Smooth muscle cell (in vitro differentiated cells): ENCODE measurements around the gene LITAFD. TPM values are rescaled to one million over a fixed set of nuclear protein-coding genes. Genes with fewer than 3 reads are reported as not detected.

ENCODE experiments used
- DNase-seq: peaks from one replicate; lab custom pipeline; 2025; ENCODE audit not compliant: unreplicated experiment; lab: John Stamatoyannopoulos, UW
- H2AFZ ChIP-seq: fragments of 200-600 bp; sonication (generic); 2 replicates; pipeline ENCODE4 v1.6.0; 2016; ENCODE audit warnings: antibody characterized with exemption, low read depth, mild to moderate bottlenecking
- H3F3A ChIP-seq: fragments of 200-600 bp; sonication (generic); 2 replicates; pipeline ENCODE4 v1.6.0; 2017; ENCODE audit warnings: antibody characterized with exemption, low read depth
- H3K27ac ChIP-seq: fragments of 200-600 bp; sonication (generic); 2 replicates; pipeline ENCODE4 v1.5.1; 2016; ENCODE audit warnings: low read depth, mild to moderate bottlenecking
- H3K27me3 ChIP-seq: fragments of 200-600 bp; sonication (generic); 2 replicates; pipeline ENCODE4 v1.6.1; 2016; ENCODE audit warnings: low read depth, mild to moderate bottlenecking
- H3K36me3 ChIP-seq: fragments of 200-600 bp; sonication (generic); 2 replicates; pipeline ENCODE4 v1.5.1; 2016; ENCODE audit warnings: low read depth
- H3K4me1 ChIP-seq: fragments of 200-600 bp; sonication (generic); 2 replicates; pipeline ENCODE4 v1.5.1; 2016; ENCODE audit warnings: low read depth
- H3K4me2 ChIP-seq: fragments of 200-600 bp; sonication (generic); 2 replicates; pipeline ENCODE4 v1.6.0; 2016; ENCODE audit warnings: mild to moderate bottlenecking
- H3K4me3 ChIP-seq: fragments of 200-600 bp; sonication (generic); 2 replicates; pipeline ENCODE4 v1.5.1; 2016; ENCODE audit warnings: mild to moderate bottlenecking
- H3K79me2 ChIP-seq: fragments of 200-600 bp; sonication (generic); 2 replicates; pipeline ENCODE4 v1.6.0; 2016; ENCODE audit warnings: low read depth, mild to moderate bottlenecking
- H3K9ac ChIP-seq: fragments of 200-600 bp; sonication (generic); 2 replicates; pipeline ENCODE4 v1.6.0; 2016; ENCODE audit warnings: low read depth
- H3K9me3 ChIP-seq: fragments of 200-600 bp; sonication (generic); replicated peaks from 2 replicates; pipeline ENCODE4 v1.5.1; 2016; ENCODE audit warnings: low read depth
- H4K20me1 ChIP-seq: fragments of 200-600 bp; sonication (generic); 2 replicates; pipeline ENCODE4 v1.6.0; 2016; ENCODE audit warnings: low read depth
- WGBS: methylation state at CpG from one replicate; pipeline ENCODE4 v1.1.7; 2016; ENCODE audit warnings: low lambda C conversion rate; 5-methylcytosine and 5-hydroxymethylcytosine counted together
- polyA plus RNA-seq: library from polyadenylated mRNA; unstranded; fragments of >200 nt; fragmentation: Nextera tagmentation; extraction: Ambion mirVana; gene quantifications from 2 replicates; pipeline ENCODE4 v1.2.1, GENCODE V29; 2016
- total RNA-seq: library from RNA; depleted of rRNA; stranded (reverse); fragments of >200 nt; gene quantifications from 2 replicates; pipeline ENCODE4 v1.2.3, GENCODE V29; 2014
- TF ChIP-seq, protein P1 (sequence below): fragments of 200-600 bp; sonication (generic); IDR thresholded peaks from 2 replicates; pipeline ENCODE4 v1.5.1; 2017; ENCODE audit warnings: borderline replicate concordance, mild to moderate bottlenecking, antibody characterized with exemption; ENCODE audit not compliant: insufficient read depth, poor library complexity, severe bottlenecking

The LITAFD gene
- total and polyA plus RNA-seq, 2 experiments from 2014 or later, result not detected

DNA sequence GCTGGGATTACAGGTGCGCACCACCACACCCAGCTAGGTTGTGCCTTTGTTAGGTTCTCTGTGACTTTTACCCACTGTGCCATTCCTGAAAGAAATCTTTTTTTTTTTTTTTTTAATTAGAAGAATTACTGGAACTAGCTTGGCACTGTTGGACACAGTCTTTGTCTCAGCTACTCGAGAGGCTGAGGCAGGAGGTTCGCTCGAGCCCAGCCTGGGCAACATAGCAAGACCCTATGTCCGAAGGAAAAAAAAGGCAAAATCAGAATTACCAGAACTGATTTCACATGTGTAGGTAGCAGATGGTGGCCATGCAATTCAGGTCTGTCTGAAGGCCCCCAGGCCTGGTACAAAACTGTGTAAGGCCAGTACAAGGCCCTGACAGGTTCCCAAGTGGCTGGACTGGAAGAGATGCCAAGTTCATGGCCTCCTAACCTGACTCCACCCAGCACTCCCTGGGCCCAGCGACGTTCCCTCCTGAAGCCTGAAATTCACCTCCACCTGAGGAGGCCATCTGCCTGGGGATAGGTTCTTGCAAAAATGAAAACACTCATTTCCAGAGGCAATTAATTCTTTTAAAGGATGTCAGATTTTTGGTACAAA, 36.4 kb upstream of the LITAFD start:
- no peak for DNase-seq
- Histone ChIP-seq H2AFZ (no peak overlapping the region), H4K20me1 (peaks cover 83% of the 10 kb centered on the region), H3K9me3 (no peaks in the 10 kb centered on the region), H3K79me2 (peaks cover 22% of the 10 kb centered on the region), H3K9ac (no peak overlapping the region), H3K4me2 (no peak overlapping the region), H3K27me3 (no peaks in the 10 kb centered on the region), H3K4me1 (no peaks in the 10 kb centered on the region), H3K36me3 (no peaks in the 10 kb centered on the region), H3F3A (peaks cover 8% of the 10 kb centered on the region), H3K4me3 (no peak overlapping the region), H3K27ac (no peak overlapping the region)
- 97% methylated on average over 7 of the region's 7 CpGs for WGBS
- TF ChIP-seq, protein P1, sequence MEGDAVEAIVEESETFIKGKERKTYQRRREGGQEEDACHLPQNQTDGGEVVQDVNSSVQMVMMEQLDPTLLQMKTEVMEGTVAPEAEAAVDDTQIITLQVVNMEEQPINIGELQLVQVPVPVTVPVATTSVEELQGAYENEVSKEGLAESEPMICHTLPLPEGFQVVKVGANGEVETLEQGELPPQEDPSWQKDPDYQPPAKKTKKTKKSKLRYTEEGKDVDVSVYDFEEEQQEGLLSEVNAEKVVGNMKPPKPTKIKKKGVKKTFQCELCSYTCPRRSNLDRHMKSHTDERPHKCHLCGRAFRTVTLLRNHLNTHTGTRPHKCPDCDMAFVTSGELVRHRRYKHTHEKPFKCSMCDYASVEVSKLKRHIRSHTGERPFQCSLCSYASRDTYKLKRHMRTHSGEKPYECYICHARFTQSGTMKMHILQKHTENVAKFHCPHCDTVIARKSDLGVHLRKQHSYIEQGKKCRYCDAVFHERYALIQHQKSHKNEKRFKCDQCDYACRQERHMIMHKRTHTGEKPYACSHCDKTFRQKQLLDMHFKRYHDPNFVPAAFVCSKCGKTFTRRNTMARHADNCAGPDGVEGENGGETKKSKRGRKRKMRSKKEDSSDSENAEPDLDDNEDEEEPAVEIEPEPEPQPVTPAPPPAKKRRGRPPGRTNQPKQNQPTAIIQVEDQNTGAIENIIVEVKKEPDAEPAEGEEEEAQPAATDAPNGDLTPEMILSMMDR, result no peak

DNA sequence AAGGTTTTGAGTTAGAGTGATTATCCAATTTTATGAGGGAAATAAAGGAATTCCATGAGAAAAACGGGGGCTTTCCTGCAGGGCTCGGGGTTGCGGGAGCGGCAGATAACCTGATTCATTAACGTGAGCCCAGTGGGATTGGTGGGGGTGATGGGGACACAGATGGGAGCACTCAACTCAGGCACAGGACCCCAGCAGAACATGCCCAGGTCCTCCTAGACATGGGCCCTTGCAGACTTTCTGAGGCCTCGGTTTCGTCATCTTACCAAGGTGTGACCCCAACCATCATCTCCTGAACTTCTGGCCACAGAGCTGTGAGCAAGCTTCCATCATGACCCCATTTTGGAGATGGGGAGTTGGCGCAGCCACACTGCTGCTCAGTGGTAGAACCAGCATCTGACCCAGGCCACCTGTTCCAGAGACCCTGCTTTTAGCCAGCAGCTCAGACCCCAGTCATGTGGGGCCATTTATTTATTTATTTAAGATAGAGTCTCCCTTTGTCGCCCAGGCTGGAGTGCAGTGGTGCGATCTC, 35.7 kb upstream of the LITAFD start:
- H3K79me2 ChIP-seq, result peaks cover 22% of the 10 kb centered on the region
- TF ChIP-seq, protein P1, result no peak
- H3F3A ChIP-seq, result peaks cover 8% of the 10 kb centered on the region
- no peak for DNase-seq
- 86% methylated on average over 10 of the region's 10 CpGs for WGBS
- H3K27me3 ChIP-seq, result no peaks in the 10 kb centered on the region
- no peak overlapping the region for H3K27ac ChIP-seq
- H4K20me1 ChIP-seq, result peaks cover 85% of the 10 kb centered on the region
- no peak overlapping the region for H2AFZ ChIP-seq
- H3K36me3 ChIP-seq, result no peaks in the 10 kb centered on the region
- H3K4me2 ChIP-seq, result no peak overlapping the region
- no peak overlapping the region for H3K9ac ChIP-seq
- no peak overlapping the region for H3K4me3 ChIP-seq
- no peaks in the 10 kb centered on the region for H3K4me1 ChIP-seq
- no peaks in the 10 kb centered on the region for H3K9me3 ChIP-seq

DNA sequence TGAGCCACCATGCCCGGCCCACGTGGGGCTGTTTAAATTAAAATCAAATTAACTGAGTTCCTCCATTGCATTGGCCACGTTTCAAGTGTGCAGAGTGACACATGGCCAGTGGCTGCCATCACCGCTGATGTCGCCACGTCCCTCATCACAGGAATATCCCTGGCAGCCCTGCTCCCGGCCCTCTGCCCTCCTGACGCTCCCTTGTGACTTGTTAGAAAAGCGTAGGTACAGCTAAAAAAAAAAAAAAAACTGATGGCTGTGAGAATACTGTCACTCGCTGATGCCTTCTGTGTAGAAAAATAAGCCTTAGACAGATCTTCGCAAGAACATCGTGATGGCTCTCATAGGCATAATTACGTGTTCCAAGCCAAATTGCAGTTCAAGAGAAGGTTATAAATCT, 35.0 kb upstream of the LITAFD start:
- Histone ChIP-seq H3K4me3 (no peak overlapping the region), H2AFZ (no peak overlapping the region), H4K20me1 (peaks cover 89% of the 10 kb centered on the region), H3K36me3 (no peaks in the 10 kb centered on the region), H3K27ac (peak overlapping the region; percentile 23), H3K9ac (no peak overlapping the region), H3K9me3 (no peaks in the 10 kb centered on the region), H3F3A (peaks cover 11% of the 10 kb centered on the region), H3K4me1 (no peaks in the 10 kb centered on the region), H3K27me3 (no peaks in the 10 kb centered on the region), H3K4me2 (no peak overlapping the region), H3K79me2 (peaks cover 22% of the 10 kb centered on the region)
- TF ChIP-seq, protein P1, result no peak
- 95% methylated on average over 13 of the region's 13 CpGs for WGBS
- DNase-seq, result no peak

DNA sequence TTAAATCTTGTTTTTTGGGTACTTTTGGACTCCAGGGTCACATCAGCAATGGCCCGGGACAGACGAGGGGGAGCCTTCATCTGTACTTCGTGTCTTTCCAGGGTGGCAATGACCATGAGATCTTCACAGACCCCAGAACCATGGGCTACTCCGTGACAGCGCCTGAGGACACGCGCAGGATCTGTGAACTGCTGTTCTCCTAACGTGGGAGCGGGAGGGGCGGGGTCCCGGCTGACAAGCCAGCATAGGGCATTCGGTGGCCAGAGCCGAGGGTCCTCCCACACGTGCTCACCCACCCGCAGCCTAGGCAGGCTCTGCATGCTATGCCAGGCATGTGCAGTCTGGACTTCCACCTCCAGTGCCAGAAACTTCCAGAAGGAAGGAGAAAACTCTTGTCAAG, 34.5 kb upstream of the LITAFD start:
- TF ChIP-seq, protein P1, result no peak
- peaks cover 89% of the 10 kb centered on the region for H4K20me1 ChIP-seq
- peaks cover 22% of the 10 kb centered on the region for H3K79me2 ChIP-seq

More for the DNA sequence above, 34.5 kb upstream of the LITAFD start:
- H3K36me3 ChIP-seq, result no peaks in the 10 kb centered on the region
- no peaks in the 10 kb centered on the region for H3K9me3 ChIP-seq
- no peak overlapping the region for H3K4me3 ChIP-seq
- no peak overlapping the region for H2AFZ ChIP-seq
- peak overlapping the region; percentile 23 for H3K27ac ChIP-seq
- no peak overlapping the region for H3K4me2 ChIP-seq
- no peaks in the 10 kb centered on the region for H3K27me3 ChIP-seq
- peaks cover 16% of the 10 kb centered on the region for H3F3A ChIP-seq
- H3K4me1 ChIP-seq, result no peaks in the 10 kb centered on the region
- DNase-seq, result no peak
- 87% methylated on average over 15 of the region's 15 CpGs for WGBS
- H3K9ac ChIP-seq, result no peak overlapping the region
